ENCODE data around the gene GLIS2.

The GLIS2 gene

GRCh38 chr16:4317532-4318450 is 1.9 kb downstream of the GLIS2 start:
- peak overlapping the region; percentile 78 for H3K4me3 ChIP-seq (ENCODE audit: low read depth, low read length)
- no peak for DNase-seq (ENCODE audit: low read depth)

- H3K4me3 ChIP-seq (ENCODE audit: low read depth, low read length): peak overlapping the region; percentile 78
- no peak for DNase-seq (ENCODE audit: low read depth)
Measured at GRCh38 chr16:4318451-4318910, 2.6 kb downstream of the GLIS2 start.

- H3K4me3 ChIP-seq (ENCODE audit: low read depth, low read length): no peak overlapping the region
- no peak for DNase-seq (ENCODE audit: low read depth)
Measured at GRCh38 chr16:4318967-4319366, 3.1 kb downstream of the GLIS2 start.

DNA sequence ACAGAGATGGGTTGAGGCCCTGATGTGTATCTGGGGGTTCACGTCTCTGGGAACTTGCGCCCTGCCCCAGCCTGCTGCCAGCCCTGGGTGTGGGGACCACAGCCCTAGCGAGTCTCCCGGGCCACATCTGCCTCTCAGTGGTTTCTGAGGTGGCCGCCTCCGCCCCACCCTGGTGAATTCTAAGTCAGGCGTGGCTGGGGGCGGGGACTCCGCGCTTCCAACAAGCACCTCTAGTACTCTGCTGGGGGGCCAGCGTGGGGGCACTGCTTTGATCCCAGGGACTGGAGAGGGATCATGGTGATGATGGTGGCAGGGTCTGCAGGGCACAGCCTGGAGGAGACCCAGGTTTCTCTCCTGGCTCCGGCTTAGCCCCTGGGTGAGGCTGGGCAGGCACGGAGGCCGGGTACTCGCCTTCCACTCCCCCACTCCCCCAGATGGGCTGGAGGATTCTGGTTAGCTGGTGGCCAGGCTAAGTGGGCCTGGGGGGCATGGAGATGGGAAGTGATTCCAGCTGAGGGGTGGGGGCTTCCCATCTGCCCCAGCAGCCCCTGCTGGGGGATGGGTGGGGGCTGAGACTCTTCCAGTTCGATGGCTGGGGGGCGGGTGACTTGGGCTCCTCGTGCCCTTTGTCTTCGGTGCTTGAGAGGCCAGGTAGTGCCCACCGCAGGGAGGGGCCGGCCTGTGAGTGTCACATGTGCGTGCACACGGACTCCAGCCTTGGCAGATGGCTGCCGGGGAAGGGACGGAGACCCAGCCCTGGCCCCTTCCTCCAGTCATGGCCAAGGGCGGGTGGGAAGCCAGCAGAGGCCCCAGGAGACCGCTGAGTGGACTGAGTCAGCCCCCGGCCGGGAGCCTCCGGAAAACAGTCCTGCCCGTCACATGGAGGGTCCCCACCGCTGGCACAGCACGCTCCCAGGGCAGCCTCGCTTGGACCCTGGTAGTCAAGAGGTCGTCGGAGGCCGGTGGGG is 3.9 kb downstream of the GLIS2 start:
- no peak overlapping the region for H3K4me3 ChIP-seq (ENCODE audit: low read depth, low read length)
- no peak for DNase-seq (ENCODE audit: low read depth)

DNA sequence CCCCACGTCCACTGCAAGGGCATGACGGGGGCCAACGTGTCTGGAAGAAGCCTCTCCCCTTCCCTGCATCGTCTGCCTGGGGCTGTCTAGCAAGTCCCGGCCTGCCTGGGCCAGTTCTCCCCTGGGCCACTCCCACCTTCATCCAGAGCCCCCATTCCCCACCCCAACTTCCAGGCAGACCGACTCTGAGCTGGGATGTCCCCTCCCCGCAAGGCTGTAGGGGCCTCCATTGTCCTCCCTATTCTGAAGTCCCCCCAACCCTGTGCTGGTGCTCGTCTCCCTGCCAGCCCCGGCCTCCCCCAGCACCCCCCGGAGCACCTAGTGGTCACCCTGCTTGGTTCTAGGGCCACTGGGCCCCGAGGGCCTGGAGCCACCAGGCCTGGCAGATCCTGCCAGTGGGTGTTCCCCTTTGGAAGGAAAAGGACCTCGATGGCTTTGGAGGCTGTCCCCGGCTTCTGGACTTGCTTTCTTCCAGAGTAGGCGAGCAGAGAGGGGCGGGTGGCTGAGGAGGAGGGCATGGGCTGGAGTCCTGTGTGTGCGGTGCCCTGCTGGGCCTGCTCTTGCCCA is 4.8 kb downstream of the GLIS2 start:
- H3K4me3 ChIP-seq (ENCODE audit: low read depth, low read length): no peak overlapping the region
- no peak for DNase-seq (ENCODE audit: low read depth)

DNA sequence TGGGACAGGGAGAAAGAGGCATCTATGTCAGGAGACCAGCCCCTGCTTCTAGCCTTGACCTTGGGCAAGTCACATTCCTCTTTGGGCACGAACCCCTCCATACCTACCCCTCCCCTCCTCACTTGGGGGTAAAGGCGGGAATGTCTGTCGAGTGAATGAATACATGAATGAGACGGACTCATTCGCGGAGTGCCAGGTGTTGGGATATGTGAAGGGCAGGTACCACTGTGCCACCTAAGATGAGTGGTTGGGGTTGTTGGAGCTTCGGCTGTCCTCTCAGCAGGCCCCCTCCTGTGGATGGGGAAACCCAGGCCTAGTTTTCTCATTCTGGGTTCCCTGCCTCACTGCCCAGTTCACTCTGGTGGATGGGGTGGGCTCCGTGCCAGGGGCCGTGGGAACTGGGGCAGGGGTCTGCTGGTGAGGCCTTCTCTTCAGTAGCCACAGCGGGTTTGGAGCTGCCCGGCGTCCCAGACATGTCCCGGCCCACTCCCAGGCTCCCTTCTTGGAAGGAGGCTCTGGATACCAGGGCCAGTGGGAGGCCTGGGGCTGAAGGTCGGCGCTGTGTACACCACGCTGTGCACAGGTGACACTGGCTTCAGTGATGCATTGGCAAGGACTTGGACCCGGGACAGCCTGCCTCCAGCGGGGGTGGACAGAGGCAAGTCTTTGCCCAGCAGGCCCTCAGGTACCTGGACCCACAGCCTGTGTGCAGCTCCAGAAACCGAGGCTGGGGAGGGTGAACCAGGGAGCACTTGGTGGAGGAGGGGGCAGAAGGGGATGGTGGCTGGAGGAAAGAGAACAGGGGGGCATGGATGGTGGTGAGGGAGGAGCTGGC is 5.6 kb downstream of the GLIS2 start:
- no peak for DNase-seq (ENCODE audit: low read depth)
- no peak overlapping the region for H3K4me3 ChIP-seq (ENCODE audit: low read depth, low read length)

GRCh38 chr16:4322121-4323052 is 6.5 kb downstream of the GLIS2 start:
- H3K4me3 ChIP-seq (ENCODE audit: low read depth, low read length): no peak overlapping the region
- DNase-seq (ENCODE audit: low read depth): no peak

GRCh38 chr16:4323071-4323844 is 7.4 kb downstream of the GLIS2 start:
- no peak for DNase-seq (ENCODE audit: low read depth)
- H3K4me3 ChIP-seq (ENCODE audit: low read depth, low read length): no peak overlapping the region

DNA sequence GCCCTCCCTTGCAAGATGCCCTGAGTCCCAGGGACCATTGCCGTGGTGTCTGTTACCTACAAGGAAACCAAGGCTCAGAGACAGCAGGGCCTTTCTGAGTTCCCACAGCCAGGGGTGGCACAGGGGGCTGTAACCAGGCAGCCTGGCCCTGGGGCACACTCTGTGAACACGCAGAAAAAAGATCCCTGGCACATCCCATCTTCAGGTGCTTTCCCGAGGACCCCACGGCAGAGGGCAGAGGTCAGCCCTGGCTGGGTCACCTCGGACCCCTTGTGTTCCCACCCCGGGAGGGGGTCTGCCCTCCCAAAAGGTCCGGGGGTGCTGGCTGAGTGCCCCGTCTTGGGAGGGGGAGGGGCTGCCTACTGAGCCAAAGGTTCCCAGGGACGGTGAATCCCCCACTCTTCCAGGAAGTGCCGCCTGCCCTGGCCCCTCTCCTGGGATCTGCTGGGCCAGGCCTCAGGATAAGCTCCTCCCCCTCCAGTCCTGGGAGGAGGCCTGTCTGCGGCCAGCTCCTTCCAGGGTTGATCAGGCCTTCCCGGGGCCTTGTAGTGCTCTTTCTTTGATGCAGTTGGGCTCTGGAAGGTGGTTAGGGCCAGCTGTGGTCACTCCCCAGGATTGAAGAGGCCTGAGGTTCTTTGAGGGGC is 8.1 kb downstream of the GLIS2 start:
- H3K4me3 ChIP-seq (ENCODE audit: low read depth, low read length): no peak overlapping the region
- DNase-seq (ENCODE audit: low read depth): no peak

DNA sequence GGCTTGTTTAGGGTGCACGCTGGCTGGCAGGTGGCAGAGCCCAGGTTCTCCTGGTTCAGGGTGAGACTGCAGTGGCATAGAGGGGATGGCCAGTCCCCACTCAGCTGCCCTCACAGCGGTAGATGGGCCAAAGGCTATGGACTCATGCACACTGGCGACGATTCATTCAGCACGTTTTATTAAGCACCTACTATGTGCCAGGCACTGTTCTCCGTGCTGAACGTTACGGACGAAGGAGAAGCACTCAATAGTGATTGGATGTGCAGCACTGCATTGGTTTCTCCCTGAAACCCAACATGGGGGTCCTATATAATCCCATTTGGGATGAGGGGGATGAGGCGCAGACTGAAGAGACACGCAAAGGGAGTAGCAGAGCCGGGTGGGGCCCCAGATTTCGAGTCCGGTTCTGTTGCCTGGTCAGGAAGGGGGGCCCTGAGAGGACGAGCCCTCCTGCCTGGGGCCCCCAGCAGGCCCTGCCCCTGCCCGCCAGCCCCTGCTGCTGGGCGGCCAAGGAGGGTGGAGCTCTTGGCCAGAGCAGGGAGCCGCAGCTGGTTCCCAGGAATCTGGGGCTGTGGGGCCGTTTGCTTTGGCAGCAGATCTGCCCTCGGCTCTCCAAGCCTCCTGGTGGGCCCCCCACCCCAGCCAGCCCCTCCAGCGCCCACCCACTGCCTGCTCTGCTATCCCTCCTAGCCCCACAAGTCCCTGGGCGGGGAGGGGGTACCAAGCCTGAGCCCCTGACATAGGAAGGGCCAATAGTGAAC is 8.8 kb downstream of the GLIS2 start:
- DNase-seq (ENCODE audit: low read depth): no peak
- no peak overlapping the region for H3K4me3 ChIP-seq (ENCODE audit: low read depth, low read length)

DNA sequence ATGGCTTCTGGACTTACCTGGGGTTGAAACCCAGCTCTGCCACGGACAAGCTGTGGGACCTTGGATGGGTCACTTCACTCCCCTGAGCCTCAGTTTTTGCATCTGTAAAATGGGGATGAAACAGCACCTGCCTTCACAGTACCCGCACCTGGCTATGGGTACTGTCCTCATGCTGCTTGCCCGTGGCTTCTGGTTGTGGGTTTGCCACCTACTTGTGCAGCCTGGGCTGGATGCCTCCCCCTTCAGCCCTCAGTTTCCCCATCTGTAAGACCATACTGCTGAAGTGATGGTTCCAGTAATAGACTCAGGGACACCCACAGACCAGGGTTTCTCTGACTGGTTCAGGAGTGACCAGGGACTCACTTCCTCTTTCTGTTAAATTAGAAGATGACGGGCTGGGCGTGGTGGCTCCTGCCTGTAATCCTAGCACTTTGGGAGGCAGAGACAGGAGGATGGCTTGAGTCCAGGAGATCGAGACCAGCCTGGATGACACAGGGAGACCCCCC is 9.4 kb downstream of the GLIS2 start:
- H3K4me3 ChIP-seq (ENCODE audit: low read depth, low read length): no peak overlapping the region
- DNase-seq (ENCODE audit: low read depth): no peak

DNA sequence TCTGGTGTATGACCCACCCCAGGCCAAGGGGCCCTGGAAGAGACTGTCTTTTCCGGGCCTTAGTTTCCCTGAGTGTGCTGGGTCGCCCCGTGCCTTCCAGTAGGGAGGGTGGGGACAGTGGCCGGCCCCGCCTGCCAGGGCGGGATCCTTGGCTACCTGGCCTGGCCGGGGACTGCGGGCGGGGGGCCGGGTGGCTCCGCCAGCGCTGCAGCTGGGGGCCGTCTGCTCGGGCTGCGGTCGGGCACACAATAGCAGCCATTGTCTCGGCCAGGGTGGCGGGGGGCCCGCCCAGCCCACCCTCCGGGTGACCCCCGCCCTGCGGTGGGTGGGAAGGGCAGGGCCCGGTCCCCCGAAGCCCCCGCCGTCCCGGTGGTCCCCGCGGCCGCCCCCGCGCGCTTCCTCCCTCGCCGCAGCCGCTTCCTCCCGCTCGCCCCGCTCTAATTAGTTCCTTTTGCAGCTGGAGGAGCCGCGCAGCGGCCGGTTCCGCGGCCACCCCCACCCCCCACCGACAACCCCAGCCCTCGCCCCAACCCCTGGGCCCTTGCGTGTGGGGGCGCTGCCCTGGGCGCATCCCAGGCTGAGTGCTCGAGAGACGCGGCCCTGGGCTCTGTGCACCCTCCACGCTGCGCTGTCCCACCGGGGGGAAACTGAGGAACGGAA is 11.6 kb downstream of the GLIS2 start:
- peak overlapping the region; percentile 41 for H3K4me3 ChIP-seq (ENCODE audit: low read depth, low read length)
- DNase-seq (ENCODE audit: low read depth): no peak

GRCh38 chr16:4328046-4328781 is 12.3 kb downstream of the GLIS2 start:
- DNase-seq (ENCODE audit: low read depth): no peak
- H3K4me3 ChIP-seq (ENCODE audit: low read depth, low read length): peak overlapping the region; percentile 41

DNA sequence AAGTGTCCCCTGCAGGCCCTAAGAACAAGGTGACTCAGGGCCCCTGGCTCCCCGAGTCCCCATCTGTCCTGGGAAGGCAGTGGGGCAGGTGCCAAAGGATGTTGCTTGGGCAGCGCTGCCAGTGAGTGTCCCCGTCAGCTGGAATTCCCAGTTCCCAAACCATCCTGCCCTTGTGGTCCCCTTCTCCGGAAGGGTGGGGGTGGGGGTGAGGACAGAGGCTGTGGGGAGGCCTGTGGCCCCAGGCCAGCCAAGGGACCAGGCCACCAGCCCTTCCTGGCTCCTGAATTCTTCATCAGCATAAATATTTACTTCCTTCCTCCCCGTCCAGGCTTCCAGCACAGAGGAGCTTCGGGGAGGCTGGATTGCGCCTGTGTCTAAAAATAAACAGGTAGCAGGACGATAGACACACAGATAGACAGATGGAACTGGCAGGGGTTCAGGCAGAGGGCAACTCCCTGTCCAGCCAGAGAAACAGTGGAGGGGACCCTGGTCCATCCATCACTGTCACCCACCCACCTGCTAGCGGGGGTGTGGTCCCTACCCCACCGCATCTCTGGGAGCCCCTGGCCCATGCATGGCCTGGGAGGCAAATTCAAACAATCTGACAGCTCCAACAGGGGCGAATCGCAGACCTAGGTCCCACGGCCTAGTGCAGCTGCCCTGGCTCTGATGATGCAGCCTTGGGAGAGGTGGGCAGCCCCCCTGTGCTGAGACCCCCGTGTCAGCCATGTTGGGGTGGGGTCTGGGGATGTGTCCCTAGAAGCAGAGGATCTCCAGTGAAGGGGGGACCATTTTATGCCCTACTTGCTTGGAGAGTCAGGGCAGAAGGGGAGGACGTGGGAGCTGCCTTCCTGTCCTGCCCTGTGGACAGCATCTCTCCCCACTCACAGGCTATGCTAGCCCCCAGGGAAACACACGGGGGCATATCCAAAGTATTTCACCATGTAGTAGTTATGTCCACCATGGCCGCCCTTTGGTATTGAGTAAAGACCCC is 13.2 kb downstream of the GLIS2 start:
- DNase-seq (ENCODE audit: low read depth): no peak

More for the DNA sequence above, 13.2 kb downstream of the GLIS2 start:
- no peak overlapping the region for H3K4me3 ChIP-seq (ENCODE audit: low read depth, low read length)

All from skeletal muscle cell (primary cell).